SK-N-SH (cell line): ENCODE results near the gene NUDCD3.

Source experiments
- ELF1 ChIP-seq: IDR thresholded peaks from 2 replicates; pipeline ENCODE4 v1.4.0; 2012
- EP300 ChIP-seq, 2 experiments: IDR thresholded peaks; 2 replicates each; pipeline versions ENCODE4 v1.4.0 to v1.6.1; 2012; ENCODE audit warnings: borderline replicate concordance in 1 of 2, low read depth in 1 of 2, low read length in 1 of 2
- FOXM1 ChIP-seq: IDR thresholded peaks from 2 replicates; pipeline ENCODE4 v1.4.0; 2012; ENCODE audit warnings: low read depth, mild to moderate bottlenecking
- JUND ChIP-seq: IDR thresholded peaks from 2 replicates; pipeline ENCODE4 v1.4.0; 2012
- NRF1 ChIP-seq: IDR thresholded peaks from 2 replicates; pipeline ENCODE4 v1.6.1; 2012; ENCODE audit warnings: low read depth, mild to moderate bottlenecking, low read length
- PBX3 ChIP-seq: IDR thresholded peaks from 2 replicates; pipeline ENCODE4; 2012
- POLR2AphosphoS5 ChIP-seq: IDR thresholded peaks from 2 replicates; pipeline ENCODE4 v1.6.1; 2012; ENCODE audit warnings: low read depth, low read length
- RAD21 ChIP-seq: IDR thresholded peaks from 2 replicates; pipeline ENCODE4 v1.6.1; 2012; ENCODE audit warnings: mild to moderate bottlenecking, low read length
- REST ChIP-seq: IDR thresholded peaks from 2 replicates; pipeline ENCODE4 v1.6.1; 2012; ENCODE audit warnings: mild to moderate bottlenecking, low read depth, low read length, moderate library complexity
- TAF1 ChIP-seq: IDR thresholded peaks from 2 replicates; pipeline ENCODE4 v1.6.1; 2012; ENCODE audit warnings: low read depth, mild to moderate bottlenecking, low read length, moderate library complexity, borderline replicate concordance
- TCF12 ChIP-seq: IDR thresholded peaks from 2 replicates; pipeline ENCODE4 v1.4.0; 2012
- TF ChIP-seq, protein P1 (sequence below): fragments of 200-600 bp; sonication (generic); IDR thresholded peaks from 2 replicates; pipeline ENCODE4 v1.6.1; 2017; ENCODE audit warnings: antibody characterized with exemption, mild to moderate bottlenecking, moderate library complexity
- TF ChIP-seq, protein P2 (sequence below): IDR thresholded peaks from 2 replicates; pipeline ENCODE4 v1.4.0; 2012; ENCODE audit warnings: low read depth, borderline replicate concordance

DNA sequence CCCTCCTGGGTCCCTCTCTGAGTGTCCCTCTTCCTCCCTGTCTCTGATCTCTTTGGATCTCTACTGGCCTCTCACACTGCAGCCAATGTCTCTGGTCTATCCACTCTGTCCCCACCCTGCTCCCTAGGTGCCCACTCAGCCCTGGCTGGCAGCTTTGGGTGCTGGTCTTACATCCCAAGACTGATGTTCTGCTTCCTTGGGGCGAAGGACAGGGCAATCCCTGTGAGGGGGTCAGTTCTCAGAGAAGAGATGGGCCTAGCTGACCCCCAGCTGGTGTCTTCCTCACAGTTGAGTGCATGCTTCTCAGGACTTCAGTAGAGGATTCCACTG, 113.4 kb downstream of the NUDCD3 start:
- no peak for TF ChIP-seq FOXM1
- TF ChIP-seq, protein P1, sequence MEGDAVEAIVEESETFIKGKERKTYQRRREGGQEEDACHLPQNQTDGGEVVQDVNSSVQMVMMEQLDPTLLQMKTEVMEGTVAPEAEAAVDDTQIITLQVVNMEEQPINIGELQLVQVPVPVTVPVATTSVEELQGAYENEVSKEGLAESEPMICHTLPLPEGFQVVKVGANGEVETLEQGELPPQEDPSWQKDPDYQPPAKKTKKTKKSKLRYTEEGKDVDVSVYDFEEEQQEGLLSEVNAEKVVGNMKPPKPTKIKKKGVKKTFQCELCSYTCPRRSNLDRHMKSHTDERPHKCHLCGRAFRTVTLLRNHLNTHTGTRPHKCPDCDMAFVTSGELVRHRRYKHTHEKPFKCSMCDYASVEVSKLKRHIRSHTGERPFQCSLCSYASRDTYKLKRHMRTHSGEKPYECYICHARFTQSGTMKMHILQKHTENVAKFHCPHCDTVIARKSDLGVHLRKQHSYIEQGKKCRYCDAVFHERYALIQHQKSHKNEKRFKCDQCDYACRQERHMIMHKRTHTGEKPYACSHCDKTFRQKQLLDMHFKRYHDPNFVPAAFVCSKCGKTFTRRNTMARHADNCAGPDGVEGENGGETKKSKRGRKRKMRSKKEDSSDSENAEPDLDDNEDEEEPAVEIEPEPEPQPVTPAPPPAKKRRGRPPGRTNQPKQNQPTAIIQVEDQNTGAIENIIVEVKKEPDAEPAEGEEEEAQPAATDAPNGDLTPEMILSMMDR = no peak
- no peak for TF ChIP-seq POLR2AphosphoS5
- no peak for TF ChIP-seq TAF1
- no peak for TF ChIP-seq TCF12
- no peak for TF ChIP-seq PBX3
- no peak for TF ChIP-seq ELF1
- TF ChIP-seq REST = no peak
- TF ChIP-seq, protein P2, sequence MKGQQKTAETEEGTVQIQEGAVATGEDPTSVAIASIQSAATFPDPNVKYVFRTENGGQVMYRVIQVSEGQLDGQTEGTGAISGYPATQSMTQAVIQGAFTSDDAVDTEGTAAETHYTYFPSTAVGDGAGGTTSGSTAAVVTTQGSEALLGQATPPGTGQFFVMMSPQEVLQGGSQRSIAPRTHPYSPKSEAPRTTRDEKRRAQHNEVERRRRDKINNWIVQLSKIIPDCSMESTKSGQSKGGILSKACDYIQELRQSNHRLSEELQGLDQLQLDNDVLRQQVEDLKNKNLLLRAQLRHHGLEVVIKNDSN = no peak
- no peak for TF ChIP-seq RAD21
- no peak for TF ChIP-seq EP300 (IDR thresholded peaks at IDR 0.05; ENCODE audit: borderline replicate concordance in 1 of 2, low read depth in 1 of 2, low read length in 1 of 2)
- no peak for TF ChIP-seq JUND
- no peak for TF ChIP-seq NRF1
